HG03045 (cell line): ENCODE results near the gene LY6G6F.
A peak's percentile ranks its signal among the peaks of the same experiment; 100 is the strongest.

Source experiments
- ATAC-seq: cut with Tn5 transposase; IDR thresholded peaks from one replicate; pipeline ENCODE4 v1.9.1; 2021; ENCODE audit warnings: mild to moderate bottlenecking, moderate library complexity; ENCODE audit not compliant: unreplicated experiment

Gene LY6G6F

GRCh38 chr6:31737315-31737990 lies 30.8 kb downstream of the LY6G6F start:
- no peak for ATAC-seq

- no peak for ATAC-seq
These were observed 31.6 kb downstream of the LY6G6F start for GRCh38 chr6:31737991-31738979.

- ATAC-seq = peak; percentile 79
These were observed 33.2 kb downstream of the LY6G6F start, which contains the start of gene MSH5 for GRCh38 chr6:31739639-31740396. TSS of gene MSH5 (plus strand) at chr6:31740005. CDS start at chr6:31740467, 462 bp downstream.

- ATAC-seq = no peak
These were observed 33.9 kb downstream of the LY6G6F start for GRCh38 chr6:31740397-31741223.

- ATAC-seq = no peak
These were observed 35.1 kb downstream of the LY6G6F start for GRCh38 chr6:31741815-31742214.

GRCh38 chr6:31742894-31743293 lies 36.2 kb downstream of the LY6G6F start:
- no peak for ATAC-seq

- no peak for ATAC-seq
These were observed 37.8 kb downstream of the LY6G6F start for GRCh38 chr6:31744422-31744821.

- no peak for ATAC-seq
These were observed 42.8 kb downstream of the LY6G6F start for GRCh38 chr6:31749301-31750036.

GRCh38 chr6:31750411-31751022 lies 43.9 kb downstream of the LY6G6F start:
- ATAC-seq = no peak

- ATAC-seq = no peak
These were observed 46.2 kb downstream of the LY6G6F start for GRCh38 chr6:31752739-31753319.

- no peak for ATAC-seq
These were observed 51.6 kb downstream of the LY6G6F start for GRCh38 chr6:31758281-31758680.
